C4-2B (cell line): ENCODE data around the gene VGLL4.

ENCODE experiments used
- ZFX ChIP-seq: fragments of 450-650 bp; IDR thresholded peaks from 2 replicates; pipeline ENCODE4 v1.6.1; 2017
- TF ChIP-seq, protein P1 (sequence below): fragments of 450-650 bp; conservative IDR thresholded peaks from 2 replicates; pipeline ENCODE4 v1.5.1; 2017; ENCODE audit warnings: mild to moderate bottlenecking

- TF ChIP-seq, protein P1, sequence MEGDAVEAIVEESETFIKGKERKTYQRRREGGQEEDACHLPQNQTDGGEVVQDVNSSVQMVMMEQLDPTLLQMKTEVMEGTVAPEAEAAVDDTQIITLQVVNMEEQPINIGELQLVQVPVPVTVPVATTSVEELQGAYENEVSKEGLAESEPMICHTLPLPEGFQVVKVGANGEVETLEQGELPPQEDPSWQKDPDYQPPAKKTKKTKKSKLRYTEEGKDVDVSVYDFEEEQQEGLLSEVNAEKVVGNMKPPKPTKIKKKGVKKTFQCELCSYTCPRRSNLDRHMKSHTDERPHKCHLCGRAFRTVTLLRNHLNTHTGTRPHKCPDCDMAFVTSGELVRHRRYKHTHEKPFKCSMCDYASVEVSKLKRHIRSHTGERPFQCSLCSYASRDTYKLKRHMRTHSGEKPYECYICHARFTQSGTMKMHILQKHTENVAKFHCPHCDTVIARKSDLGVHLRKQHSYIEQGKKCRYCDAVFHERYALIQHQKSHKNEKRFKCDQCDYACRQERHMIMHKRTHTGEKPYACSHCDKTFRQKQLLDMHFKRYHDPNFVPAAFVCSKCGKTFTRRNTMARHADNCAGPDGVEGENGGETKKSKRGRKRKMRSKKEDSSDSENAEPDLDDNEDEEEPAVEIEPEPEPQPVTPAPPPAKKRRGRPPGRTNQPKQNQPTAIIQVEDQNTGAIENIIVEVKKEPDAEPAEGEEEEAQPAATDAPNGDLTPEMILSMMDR: no peak
- TF ChIP-seq ZFX: no peak
Measured at GRCh38 chr3:11641683-11642430, 1.9 kb downstream of the VGLL4 start.
